Thoracic aorta (tissue), 2 donors: ENCODE measurements around the gene CDCA7. TPM values are rescaled to one million over a fixed set of nuclear protein-coding genes. Genes with fewer than 3 reads are reported as not detected.
"Not testable (repeated sequence)": the region's sequence is repeated elsewhere in the genome, so short reads cannot be mapped to it uniquely, and the experiment has no call there.

Experiments
- ATAC-seq: fragments of 150-250 bp; one replicate; pipeline ENCODE4 v1.8.0; 2017; ENCODE audit warnings: low read depth; ENCODE audit not compliant: insufficient number of reproducible peaks, low FRiP score
- DNase-seq: peaks from one replicate; pipeline ENCODE4 v3.0.0-alpha.2; 2020; ENCODE audit warnings: low spot score
- H3K27ac ChIP-seq, 2 donors: fragments of 200-600 bp; sonication (generic); 1 replicate in 1 of 2; 2 replicates in 1 of 2; pipeline ENCODE4 v1.5.1; 2016; ENCODE audit warnings: mild to moderate bottlenecking in 2 of 2, moderate library complexity in 2 of 2
- H3K27me3 ChIP-seq: fragments of 200-600 bp; sonication (generic); replicated peaks from 2 replicates; pipeline ENCODE4 v1.6.0; 2016; ENCODE audit warnings: mild to moderate bottlenecking; ENCODE audit not compliant: insufficient read depth
- H3K36me3 ChIP-seq: fragments of 200-600 bp; sonication (generic); one replicate; pipeline ENCODE4 v1.5.1; 2016
- H3K4me1 ChIP-seq, 2 donors: fragments of 200-600 bp; sonication (generic); 1 replicate in 1 of 2; 2 replicates in 1 of 2; pipeline versions ENCODE4 v1.5.1 to v1.6.0; 2016; ENCODE audit warnings: low read depth in 2 of 2, mild to moderate bottlenecking in 1 of 2; ENCODE audit not compliant: control insufficient read depth in 1 of 2
- H3K4me3 ChIP-seq: fragments of 200-600 bp; sonication (generic); 2 replicates; pipeline ENCODE4 v1.5.1; 2016; ENCODE audit warnings: mild to moderate bottlenecking
- H3K9me3 ChIP-seq: fragments of 200-600 bp; sonication (generic); 2 replicates; pipeline ENCODE4 v1.5.1; 2016
- CTCF ChIP-seq: fragments of 200-600 bp; sonication (generic); IDR thresholded peaks from one replicate; pipeline ENCODE4 v1.5.1; 2019; ENCODE audit warnings: antibody characterized with exemption
- total RNA-seq, 2 donors: library from RNA; depleted of rRNA; stranded (reverse); fragments of >200 nt; gene quantifications; one replicate each; pipeline versions ENCODE4 v1.1.0 to v1.2.3, GENCODE V29; 2016

The CDCA7 gene
- total RNA-seq, 2 donors from 2014 or later = 4.9 TPM; not detected in 1

GRCh38 chr2:173410579-173410978, 55.9 kb downstream of the CDCA7 start:
- no peaks in the 10 kb centered on the region for H3K9me3 ChIP-seq
- H3K27ac ChIP-seq = no peak overlapping the region
- no peaks in the 10 kb centered on the region for H3K36me3 ChIP-seq
- DNase-seq (no peak), ATAC-seq (no peak)
- no peak for TF ChIP-seq CTCF
- H3K27me3 ChIP-seq = no peaks in the 10 kb centered on the region
- no peaks in the 10 kb centered on the region for H3K4me1 ChIP-seq
- no peak overlapping the region for H3K4me3 ChIP-seq

- no peak overlapping the region for H3K4me3 ChIP-seq
- TF ChIP-seq CTCF = no peak
- no peak for ATAC-seq
- H3K27ac ChIP-seq = no peak overlapping the region
- no peaks in the 10 kb centered on the region for H3K9me3 ChIP-seq
- H3K36me3 ChIP-seq = no peaks in the 10 kb centered on the region
- no peaks in the 10 kb centered on the region for H3K4me1 ChIP-seq
- no peak for DNase-seq
- H3K27me3 ChIP-seq = no peaks in the 10 kb centered on the region
These were observed 58.0 kb downstream of the CDCA7 start for GRCh38 chr2:173412628-173413027.

- DNase-seq = no peak
- TF ChIP-seq CTCF = no peak
- Histone ChIP-seq H3K27me3 (no peaks in the 10 kb centered on the region), H3K9me3 (no peaks in the 10 kb centered on the region), H3K4me3 (no peak overlapping the region), H3K27ac (no peak overlapping the region), H3K36me3 (no peaks in the 10 kb centered on the region), H3K4me1 (no peaks in the 10 kb centered on the region)
- no peak for ATAC-seq
These were observed 60.2 kb downstream of the CDCA7 start for GRCh38 chr2:173414823-173415322.

- Histone ChIP-seq H3K27ac (no peak overlapping the region), H3K9me3 (no peaks in the 10 kb centered on the region), H3K4me1 (no peaks in the 10 kb centered on the region), H3K36me3 (no peaks in the 10 kb centered on the region), H3K4me3 (no peak overlapping the region), H3K27me3 (no peaks in the 10 kb centered on the region)
- DNase-seq (no peak), ATAC-seq (no peak)
- no peak for TF ChIP-seq CTCF
These were observed 61.0 kb downstream of the CDCA7 start for GRCh38 chr2:173415431-173416381.

GRCh38 chr2:173416415-173417152, 61.9 kb downstream of the CDCA7 start:
- not testable (repeated sequence) for H3K4me1 ChIP-seq, H3K4me3 ChIP-seq, H3K27ac ChIP-seq, ATAC-seq, DNase-seq, H3K27me3 ChIP-seq, H3K9me3 ChIP-seq, H3K36me3 ChIP-seq
